Activated CD4-positive, CD25-positive, alpha-beta regulatory T cell (primary cell): ENCODE data around the gene EXD3.

ENCODE experiments used
- DNase-seq, 4 experiments: peaks; one replicate each; lab custom pipeline; 2025; lab: John Stamatoyannopoulos, UW

EXD3 gene

DNA sequence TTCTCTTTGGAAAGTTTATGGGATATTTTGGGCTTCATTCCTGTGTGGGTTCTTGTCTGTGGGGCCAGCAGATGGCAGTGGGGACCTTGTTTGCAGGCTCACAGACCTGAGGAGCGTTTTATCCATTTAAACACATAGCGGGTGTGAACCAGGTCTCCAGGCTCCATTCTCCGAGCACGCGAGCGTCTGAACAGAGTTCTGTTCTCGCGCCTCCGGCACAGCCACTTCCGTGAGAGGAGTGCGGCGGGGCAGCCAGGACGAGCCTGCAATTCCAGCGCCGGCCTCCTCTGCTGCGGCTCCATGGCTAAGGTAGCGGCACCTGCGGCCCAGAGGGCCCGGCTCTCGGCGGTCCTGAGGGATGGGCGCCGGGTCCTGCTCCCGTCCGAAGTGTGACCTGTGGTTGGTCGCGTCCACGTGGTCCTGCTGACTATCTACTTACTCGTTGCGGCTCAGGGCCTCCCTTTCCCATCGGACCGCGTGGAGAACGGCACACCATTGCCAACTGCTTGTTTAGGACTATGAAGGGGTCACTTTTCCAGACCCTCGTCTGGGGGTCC is 128.2 kb downstream of the EXD3 start:
- DNase-seq = no peak

DNA sequence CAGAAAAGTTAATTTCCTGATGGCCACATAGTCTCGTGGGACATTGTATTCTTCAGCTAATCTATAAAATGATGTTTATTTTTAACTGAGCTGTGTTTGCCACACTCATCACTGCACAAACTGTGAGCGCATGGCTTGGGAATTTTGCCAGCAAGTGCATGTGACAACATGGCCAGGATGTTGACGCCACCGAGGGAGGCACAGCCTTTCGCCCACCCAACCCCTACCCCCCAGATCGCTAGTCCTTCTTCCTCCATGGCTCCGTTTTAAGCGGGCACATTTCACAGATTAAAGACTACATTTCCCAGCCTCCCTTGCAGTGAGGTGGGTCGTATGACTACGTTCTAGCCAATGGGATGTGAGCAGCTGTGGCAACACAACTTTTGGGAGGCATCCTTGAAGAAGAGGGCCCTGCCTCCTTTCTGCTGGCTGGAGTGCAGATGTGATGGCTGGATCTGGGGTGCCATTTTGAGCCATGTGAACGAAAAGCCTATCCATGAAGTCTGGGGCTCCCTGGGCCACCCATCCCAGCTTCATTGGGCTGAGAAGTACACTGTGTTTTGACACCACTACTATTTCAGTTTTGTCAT is 128.8 kb downstream of the EXD3 start:
- DNase-seq = no peak

DNA sequence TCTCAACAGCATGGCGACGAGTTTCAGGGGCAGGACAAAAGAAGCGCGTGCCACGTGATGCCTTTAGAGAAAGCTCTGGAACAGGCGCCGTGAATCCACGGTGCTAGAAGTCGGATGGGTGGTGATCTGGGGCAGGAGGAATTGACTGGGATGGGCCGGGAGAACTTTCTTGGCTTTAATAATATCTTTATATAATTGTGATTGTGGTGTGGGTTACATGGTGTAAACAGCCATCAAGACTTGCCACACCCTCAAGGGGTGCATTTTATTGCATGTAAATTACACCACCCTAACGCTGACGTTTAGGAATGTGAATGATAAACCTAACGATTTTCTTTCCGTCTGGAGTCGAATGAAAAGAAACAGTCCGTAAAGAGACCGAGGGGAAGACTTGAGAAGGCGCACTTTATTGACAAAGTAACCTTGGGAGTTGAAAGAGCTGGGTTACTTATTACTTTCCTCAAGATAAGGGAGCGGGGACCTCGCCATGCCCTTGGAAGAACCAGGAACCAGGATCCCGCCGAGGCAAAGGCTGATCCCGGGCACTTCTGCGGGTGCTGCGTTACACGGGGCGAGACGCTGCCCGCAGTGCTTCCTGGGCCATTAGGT is 129.4 kb downstream of the EXD3 start:
- no peak for DNase-seq

DNA sequence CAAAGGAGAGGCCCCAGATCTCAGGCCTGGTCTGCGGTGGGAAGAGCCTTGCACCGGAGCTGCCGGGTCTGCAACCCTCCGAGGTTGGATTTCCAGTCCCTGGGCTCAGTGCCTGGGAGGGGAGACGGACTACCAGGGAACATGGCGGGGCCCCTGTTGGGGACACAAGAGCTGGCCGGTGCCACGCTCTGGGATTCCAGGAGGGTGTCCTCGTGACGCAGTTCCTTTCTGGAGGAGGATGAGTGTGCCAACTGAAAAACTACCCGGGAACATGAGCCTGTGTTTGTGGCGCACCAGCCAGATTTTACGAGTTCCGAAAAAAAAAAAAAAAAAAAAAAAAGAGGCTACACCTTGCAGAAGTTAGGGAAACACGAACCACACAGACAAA is 129.9 kb downstream of the EXD3 start:
- no peak for DNase-seq

GRCh38 chr9:137286975-137287383 is 136.0 kb downstream of the EXD3 start:
- no peak for DNase-seq

- no peak for DNase-seq
Observed at GRCh38 chr9:137281345-137282116, 141.4 kb downstream of the EXD3 start.

GRCh38 chr9:137280474-137281344 is 142.3 kb downstream of the EXD3 start:
- no peak for DNase-seq

DNA sequence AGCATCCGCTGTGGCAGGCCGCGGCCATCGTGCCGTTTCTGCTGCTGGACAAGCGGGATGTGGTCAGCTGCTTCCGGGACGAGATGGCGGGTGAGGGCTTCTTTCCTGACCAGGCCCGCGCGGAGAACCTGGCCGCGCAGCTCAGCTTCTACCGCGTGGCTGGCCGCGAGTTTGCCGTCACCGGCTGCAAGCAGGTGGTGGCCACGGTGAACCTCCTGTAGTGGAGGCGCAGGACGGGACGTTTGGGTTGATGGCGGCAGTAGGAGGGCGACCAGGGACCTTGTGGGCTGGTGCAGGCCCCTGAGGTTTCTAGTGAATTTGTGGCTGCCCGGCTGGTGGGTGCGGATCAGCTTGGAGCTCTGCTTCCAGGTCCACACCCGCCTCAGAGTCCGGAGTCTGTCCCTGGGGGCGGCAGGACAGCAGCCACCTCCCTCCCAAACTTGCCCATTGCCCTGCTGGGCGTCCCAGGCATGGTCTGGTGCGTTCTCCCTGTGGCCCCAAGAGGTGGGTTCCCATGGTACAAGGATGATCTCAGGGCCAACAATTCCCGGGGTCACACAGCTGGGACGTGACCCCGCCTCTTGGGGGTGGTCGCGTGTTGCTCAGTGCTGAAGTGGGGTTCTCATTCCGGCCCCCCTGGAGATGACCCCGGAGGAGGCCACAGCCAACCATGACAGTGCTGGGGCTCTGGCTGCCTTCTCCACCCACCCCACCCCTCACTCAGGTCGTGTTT is 143.1 kb downstream of the EXD3 start:
- no peak for DNase-seq

DNA sequence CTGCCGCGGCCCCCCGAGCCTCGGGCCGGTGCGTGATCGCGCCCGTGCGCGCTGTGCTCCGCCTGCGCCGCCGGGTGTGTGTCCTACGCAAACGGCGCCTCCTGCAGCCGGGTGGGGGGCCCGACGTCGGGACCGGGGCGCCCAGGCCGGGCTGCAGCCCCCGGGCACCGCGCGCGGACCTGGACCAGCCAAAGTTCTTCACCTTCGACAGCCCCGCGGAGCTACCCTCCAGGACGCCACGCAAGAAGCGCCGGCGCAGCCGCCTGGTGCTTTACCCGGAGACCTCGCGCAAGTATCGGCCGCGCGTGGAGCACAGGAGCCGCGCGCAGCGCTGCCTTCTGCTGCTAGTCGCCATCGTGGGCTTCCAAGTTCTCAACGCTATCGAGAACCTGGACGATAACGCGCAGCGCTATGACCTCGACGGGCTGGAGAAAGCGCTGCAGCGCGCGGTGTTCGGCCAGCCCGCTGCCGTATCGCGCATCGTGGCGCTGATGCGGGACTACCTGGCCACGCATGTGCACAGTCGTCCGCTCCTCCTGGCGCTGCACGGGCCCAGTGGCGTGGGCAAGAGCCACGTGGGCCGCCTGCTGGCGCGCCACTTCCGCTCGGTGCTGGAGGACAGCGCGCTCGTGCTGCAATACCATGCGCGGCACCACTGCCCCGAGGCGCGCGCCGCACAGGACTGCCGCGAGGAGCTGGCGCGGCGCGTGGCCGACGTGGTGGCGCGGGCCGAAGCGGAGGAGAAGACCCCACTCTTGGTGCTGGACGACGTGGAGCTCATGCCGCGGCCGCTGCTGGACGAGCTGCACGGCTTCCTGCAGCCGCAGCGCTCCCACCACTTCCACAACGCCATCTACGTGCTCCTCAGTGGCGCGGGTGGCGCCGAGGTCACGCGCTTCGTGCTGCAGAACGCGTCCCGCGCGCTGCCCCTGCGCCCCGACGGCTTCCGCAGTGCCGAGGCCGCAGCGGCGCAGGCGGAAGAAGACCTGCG is 143.9 kb downstream of the EXD3 start:
- DNase-seq = no peak

GRCh38 chr9:137278061-137278701 is 144.8 kb downstream of the EXD3 start:
- no peak for DNase-seq

DNA sequence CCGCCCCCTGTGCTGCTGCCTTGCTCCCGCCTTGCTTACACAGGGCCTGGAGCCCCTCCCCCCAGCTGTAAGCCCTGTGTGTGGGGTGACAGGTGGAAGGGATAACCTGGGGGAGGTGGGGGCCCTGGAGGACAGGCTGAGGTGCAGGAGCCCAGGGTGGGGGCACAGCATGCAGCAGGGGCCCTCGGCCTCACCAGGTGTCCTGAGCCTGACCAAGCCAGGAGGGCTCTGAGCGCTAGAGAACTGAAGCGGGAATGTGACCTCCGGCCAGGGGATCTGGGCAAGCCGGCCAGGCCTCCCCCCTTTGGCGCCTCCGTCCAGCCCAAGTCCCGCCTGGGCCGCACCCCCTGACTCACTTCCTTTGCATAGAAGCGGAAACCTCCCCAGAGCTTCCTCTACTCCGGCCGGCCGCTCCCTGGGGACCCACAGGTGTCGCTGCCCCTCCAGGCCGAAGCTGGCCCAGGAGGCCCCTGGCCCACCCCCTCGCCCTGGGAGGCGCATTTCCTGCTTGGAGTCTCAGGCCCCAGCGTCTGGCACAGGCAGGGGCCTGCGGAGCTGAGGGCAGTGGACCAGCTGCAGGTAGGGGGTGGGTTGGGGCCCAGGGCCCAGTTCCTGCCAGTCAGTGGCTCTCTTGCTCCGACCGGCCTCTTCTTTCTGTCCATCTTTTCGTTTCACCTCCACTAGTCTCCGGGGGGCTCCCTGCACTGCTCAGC is 145.5 kb downstream of the EXD3 start, which contains the start of gene TOR4A:
Gene TOR4A, plus strand, starts transcription at position 398 of the 713 bp plus-strand sequence. CDS start 964 bp downstream, outside the sequence.
- DNase-seq = peak in 2 of 4 experiments; percentile 32 to 36

- no peak for DNase-seq
Observed at GRCh38 chr9:137276473-137277328, 146.3 kb downstream of the EXD3 start.

DNA sequence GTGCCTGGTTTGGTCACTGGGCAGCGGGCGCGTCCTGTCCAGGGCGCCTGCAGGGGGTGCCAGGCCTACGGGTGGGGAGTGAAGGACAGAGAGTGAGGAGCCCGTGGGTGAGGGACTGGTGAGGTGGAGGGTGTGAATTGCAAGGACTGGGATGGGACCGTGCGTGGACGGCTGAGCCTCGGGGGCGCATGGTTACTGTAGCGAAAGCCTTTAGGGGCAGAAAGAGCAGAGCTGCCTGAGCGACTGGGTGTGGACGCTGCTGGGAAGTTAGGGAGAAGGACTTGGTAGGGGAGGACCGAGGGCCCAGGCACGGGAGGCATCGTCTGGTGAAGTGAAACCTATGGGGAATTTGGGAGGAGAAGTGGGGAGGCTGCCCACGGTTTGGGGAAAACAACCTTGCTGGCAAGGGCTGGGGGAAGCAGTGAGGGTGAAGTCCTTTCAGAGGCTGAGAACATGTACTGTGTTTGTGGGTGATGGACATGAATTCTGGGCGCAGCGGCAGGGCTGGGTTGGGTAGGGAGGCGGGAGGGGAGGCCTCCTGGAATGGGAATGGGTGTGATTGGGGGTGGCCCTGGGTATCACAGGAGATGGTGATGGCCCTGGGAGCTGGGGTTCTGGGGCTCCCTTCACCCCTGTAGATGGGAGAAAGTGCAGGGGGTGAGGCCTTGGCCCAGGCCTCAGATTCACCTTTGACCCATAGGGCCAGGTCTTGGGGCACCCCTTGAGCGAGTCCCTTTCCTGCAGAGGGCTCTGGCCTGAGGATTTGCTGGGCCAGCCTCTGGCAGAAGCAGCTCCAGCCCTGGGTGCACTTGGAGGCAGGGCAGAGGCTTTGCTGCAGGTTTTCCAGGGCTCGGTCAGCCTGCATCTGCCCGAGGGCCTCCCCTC is 147.1 kb downstream of the EXD3 start:
- DNase-seq = no peak

DNA sequence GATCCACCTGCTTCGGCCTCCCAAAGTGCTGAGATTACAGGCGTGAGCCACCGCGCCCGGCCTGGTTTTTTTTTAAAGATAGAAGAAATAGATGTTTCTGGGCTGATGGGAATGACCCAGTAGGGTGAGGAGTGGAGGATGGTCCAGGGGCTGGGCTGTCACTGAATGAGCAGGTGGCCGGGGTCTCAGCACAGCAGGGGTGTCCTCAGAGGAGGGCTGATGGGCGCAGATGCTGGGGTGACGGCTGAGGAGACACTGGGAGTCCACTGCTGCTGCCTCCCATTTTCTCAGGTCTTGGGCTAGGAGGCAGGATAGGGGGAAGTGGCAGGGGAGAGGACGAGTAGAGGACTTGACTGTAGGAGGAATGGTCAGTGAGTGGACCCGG is 147.8 kb downstream of the EXD3 start:
- no peak for DNase-seq

- DNase-seq = no peak
Observed at GRCh38 chr9:137273611-137274320, 149.2 kb downstream of the EXD3 start.

DNA sequence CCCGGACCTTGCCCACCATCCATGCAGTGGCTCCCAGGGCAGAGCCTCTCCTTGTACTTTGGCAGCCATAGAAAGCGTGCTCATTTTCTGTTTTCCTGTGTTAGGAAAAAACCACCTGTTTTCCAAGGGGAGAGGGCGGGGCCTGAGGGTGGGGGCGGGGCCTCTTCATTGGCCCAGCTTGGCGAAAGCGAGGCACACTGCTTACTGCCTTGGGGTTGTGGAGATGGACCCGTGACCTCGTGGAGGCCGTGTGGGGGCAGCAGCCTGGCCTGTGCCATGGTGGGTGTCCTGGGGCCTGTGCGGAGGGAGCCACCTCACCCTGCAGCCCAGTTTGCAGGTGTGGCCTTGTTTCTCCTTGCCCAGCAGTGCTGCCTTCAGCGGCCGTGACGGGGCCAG is 149.9 kb downstream of the EXD3 start:
- DNase-seq = no peak
